H1 (cell line): ENCODE measurements around the gene PPP1R27. TPM values are rescaled to one million over a fixed set of nuclear protein-coding genes. Genes with fewer than 3 reads are reported as not detected.
A peak's percentile ranks its signal among the peaks of the same experiment; 100 is the strongest.

ENCODE experiments used
- CTCF ChIA-PET: fragments of 300-600 bp; sonication (Branson Sonifier 250); formaldehyde crosslinking; loops from one replicate; lab custom pipeline; 2021; ENCODE audit not compliant: partially characterized antibody; lab: Charles Lee
- POLR2A ChIA-PET: fragments of 300-600 bp; sonication (Branson Sonifier 250); formaldehyde crosslinking; loops from one replicate; lab custom pipeline; 2021; ENCODE audit warnings: inconsistent platforms; ENCODE audit not compliant: partially characterized antibody; lab: Charles Lee
- DNase-seq, 2 experiments: peaks; one replicate each; pipeline versions ENCODE4 v3.0.0 to v3.0.0-alpha.2; 2010 to 2022; ENCODE audit warnings: low spot score in 2 of 2, low read depth in 1 of 2, mixed read lengths in 1 of 2
- FAIRE-seq: peaks from 2 replicates; lab custom pipeline; 2011; peaks lifted over from hg19 to GRCh38; lab: Jason Lieb, UNC
- H2AFZ ChIP-seq: 2 replicates; pipeline ENCODE4 v1.8.1; 2012; ENCODE audit warnings: low read length, inconsistent platforms
- H2AK5ac ChIP-seq: 2 replicates; pipeline ENCODE4 v1.6.1; 2013; ENCODE audit warnings: low read depth, low read length
- H2BK120ac ChIP-seq: replicated peaks from 2 replicates; pipeline ENCODE3; 2013; ENCODE audit warnings: low read depth, low read length, inconsistent platforms
- H2BK12ac ChIP-seq: 2 replicates; pipeline ENCODE4 v1.6.1; 2013; ENCODE audit warnings: low read depth, low read length
- H2BK15ac ChIP-seq: 2 replicates; pipeline ENCODE4 v1.6.1; 2013; ENCODE audit warnings: low read length
- H2BK20ac ChIP-seq: 2 replicates; pipeline ENCODE4 v1.6.1; 2013; ENCODE audit warnings: low read length
- H2BK5ac ChIP-seq: 2 replicates; pipeline ENCODE4 v1.6.1; 2013; ENCODE audit warnings: low read depth, low read length
- H3K14ac ChIP-seq: 2 replicates; pipeline ENCODE4 v1.6.1; 2013; ENCODE audit warnings: inconsistent platforms; ENCODE audit not compliant: insufficient read length
- H3K18ac ChIP-seq: 2 replicates; pipeline ENCODE4 v1.6.1; 2013; ENCODE audit warnings: low read length; ENCODE audit errors: extremely low read depth
- H3K23ac ChIP-seq: 2 replicates; pipeline ENCODE4 v1.6.1; 2013; ENCODE audit warnings: inconsistent platforms; ENCODE audit not compliant: insufficient read length
- H3K23me2 ChIP-seq: 2 replicates; pipeline ENCODE4 v1.6.1; 2013; ENCODE audit warnings: low read depth, low read length
- H3K27ac ChIP-seq: 2 replicates; pipeline ENCODE4 v1.6.1; 2011; ENCODE audit warnings: low read depth, low read length, inconsistent platforms
- H3K27me3 ChIP-seq, 4 experiments: replicated peaks in 1 of 4; 1 replicate in 1 of 4; 2 replicates in 3 of 4; pipeline versions ENCODE4 v1.6.1 to v1.8.1; 2011 to 2013; ENCODE audit warnings: low read length in 3 of 4, mild to moderate bottlenecking in 3 of 4, inconsistent platforms in 2 of 4, mixed read lengths in 2 of 4, moderate library complexity in 1 of 4; ENCODE audit not compliant: control insufficient read depth in 3 of 4, insufficient read depth in 3 of 4; ENCODE audit errors: extremely low read depth in 1 of 4
- H3K36me3 ChIP-seq, 4 experiments: 2 replicates each; pipeline versions ENCODE4 v1.6.1 to v1.8.1; 2011 to 2013; ENCODE audit warnings: mild to moderate bottlenecking in 4 of 4, low read length in 3 of 4, moderate library complexity in 2 of 4, control low read depth in 1 of 4, inconsistent platforms in 1 of 4; ENCODE audit not compliant: insufficient read depth in 4 of 4, control insufficient read depth in 2 of 4
- H3K4ac ChIP-seq: replicated peaks from 2 replicates; pipeline ENCODE3; 2013; ENCODE audit warnings: low read length, low read depth, mixed read lengths, inconsistent platforms; ENCODE audit not compliant: insufficient read length
- H3K4me1 ChIP-seq, 4 experiments: replicated peaks in 1 of 4; 1 replicate in 1 of 4; 2 replicates in 3 of 4; pipeline versions ENCODE4 v1.6.1 to v1.8.1; 2011 to 2013; ENCODE audit warnings: low read length in 3 of 4, inconsistent platforms in 2 of 4, mixed read lengths in 1 of 4; ENCODE audit not compliant: insufficient read depth in 4 of 4, control insufficient read depth in 3 of 4
- H3K4me2 ChIP-seq, 2 experiments: 2 replicates each; pipeline versions ENCODE4 v1.6.1 to v1.8.1; 2011 to 2013; ENCODE audit warnings: low read depth in 2 of 2, low read length in 2 of 2, control low read depth in 1 of 2, inconsistent platforms in 1 of 2, mild to moderate bottlenecking in 1 of 2; ENCODE audit not compliant: insufficient read depth in 1 of 2
- H3K4me3 ChIP-seq, 4 experiments: fragments of 200-600, 300-600 bp in 1 of 4; sonication (generic), shearing (Covaris generic), sonication (Bioruptor Twin) in 1 of 4; 2 replicates each; pipeline versions ENCODE4 v1.5.1 to v1.8.1; 2011 to 2016; ENCODE audit warnings: low read length in 4 of 4, low read depth in 3 of 4, control low read depth in 2 of 4, inconsistent platforms in 2 of 4, mild to moderate bottlenecking in 2 of 4, mixed read lengths in 1 of 4, moderate library complexity in 1 of 4; ENCODE audit not compliant: insufficient read depth in 2 of 4; ENCODE audit errors: extremely low read depth in 1 of 4
- H3K56ac ChIP-seq: replicated peaks from 2 replicates; pipeline ENCODE3; 2013; ENCODE audit warnings: low read depth, mild to moderate bottlenecking, mixed read lengths, low read length, inconsistent platforms; ENCODE audit not compliant: insufficient read length
- H3K79me1 ChIP-seq: 2 replicates; pipeline ENCODE4 v1.6.1; 2013; ENCODE audit warnings: low read depth, low read length, control low read depth
- H3K79me2 ChIP-seq, 2 experiments: 2 replicates each; pipeline versions ENCODE4 v1.6.1 to v1.8.1; 2012 to 2013; ENCODE audit warnings: low read length in 2 of 2, mild to moderate bottlenecking in 2 of 2, inconsistent platforms in 1 of 2; ENCODE audit not compliant: insufficient read depth in 2 of 2, control insufficient read depth in 1 of 2
- H3K9ac ChIP-seq, 4 experiments: replicated peaks in 1 of 4; 1 replicate in 1 of 4; 2 replicates in 3 of 4; pipeline versions ENCODE4 v1.6.1 to v1.8.1; 2011 to 2013; ENCODE audit warnings: low read depth in 3 of 4, low read length in 3 of 4, control low read depth in 2 of 4, mild to moderate bottlenecking in 2 of 4, moderate library complexity in 2 of 4, inconsistent platforms in 1 of 4; ENCODE audit errors: extremely low read depth in 1 of 4
- H3K9me3 ChIP-seq, 2 experiments: 2 replicates each; pipeline versions ENCODE4 v1.6.1 to v1.8.1; 2012 to 2013; ENCODE audit warnings: mild to moderate bottlenecking in 2 of 2, moderate library complexity in 2 of 2, control low read depth in 1 of 2, inconsistent platforms in 1 of 2, low read depth in 1 of 2, low read length in 1 of 2, mixed read lengths in 1 of 2; ENCODE audit not compliant: insufficient read depth in 2 of 2
- H4K20me1 ChIP-seq, 2 experiments: replicated peaks in 1 of 2; 2 replicates each; pipeline versions ENCODE3 to v1.8.1; 2011 to 2013; ENCODE audit warnings: inconsistent platforms in 2 of 2, low read length in 2 of 2, mild to moderate bottlenecking in 1 of 2; ENCODE audit not compliant: insufficient read depth in 2 of 2, control insufficient read depth in 1 of 2
- H4K5ac ChIP-seq: 2 replicates; pipeline ENCODE4 v1.6.1; 2013; ENCODE audit warnings: low read length, low read depth, mixed read lengths, inconsistent platforms; ENCODE audit not compliant: insufficient read length
- H4K8ac ChIP-seq: 2 replicates; pipeline ENCODE4 v1.8.0; 2013; ENCODE audit warnings: mild to moderate bottlenecking, moderate library complexity, low read length, inconsistent platforms; ENCODE audit not compliant: insufficient read depth; ENCODE audit errors: extremely low read depth
- H4K91ac ChIP-seq: replicated peaks from 2 replicates; pipeline ENCODE3; 2013; ENCODE audit warnings: low read length, mixed read lengths, inconsistent platforms; ENCODE audit not compliant: insufficient read length
- EZH2 ChIP-seq: fragments of 200-600 bp; sonication (generic); IDR thresholded peaks from 2 replicates; pipeline ENCODE4 v1.7.1; 2012; ENCODE audit warnings: low read depth, mild to moderate bottlenecking, moderate library complexity, low read length, inconsistent platforms; ENCODE audit not compliant: severe bottlenecking
- GTF2F1 ChIP-seq: IDR thresholded peaks from 2 replicates; pipeline ENCODE4 v1.6.1; 2012; ENCODE audit warnings: low read depth, low read length, improper control_type of control experiment, borderline replicate concordance
- KDM1A ChIP-seq: fragments of 200-600, 300-600 bp; sonication (generic); IDR thresholded peaks from 2 replicates; pipeline ENCODE4 v1.7.1; 2016; ENCODE audit warnings: mild to moderate bottlenecking, low read length, borderline replicate concordance
- WGBS, 2 experiments: shearing (Covaris generic) in 1 of 2; methylation state at CpG; one replicate each; pipeline versions ENCODE4 v1.1.6 to v1.1.7; 2013 to 2015; ENCODE audit warnings: low lambda C conversion rate in 2 of 2, mixed read lengths in 2 of 2, inconsistent platforms in 1 of 2, low coverage in 1 of 2, missing lambda C conversion rate in 1 of 2; ENCODE audit not compliant: insufficient replicate concordance in 2 of 2, insufficient coverage in 1 of 2, insufficient read length in 1 of 2; ENCODE audit errors: extremely low coverage in 1 of 2, missing lambda C conversion rate in 1 of 2; 5-methylcytosine and 5-hydroxymethylcytosine counted together
- polyA plus RNA-seq, 7 experiments: library from polyadenylated mRNA; depleted of rRNA in 3 of 7; stranded (reverse) in 5 of 7; unstranded in 2 of 7; fragments of >200 nt in 5 of 7; fragments of 200-250 nt in 2 of 7; gene quantifications; 1 replicate in 5 of 7; 2 replicates in 1 of 7; 4 replicates in 1 of 7; pipeline versions ENCODE4 v1.2.1 to v1.2.3, GENCODE V29; 2011 to 2013; ENCODE audit warnings: missing spikeins in 2 of 7, mixed read lengths in 2 of 7
- total RNA-seq: library from RNA; stranded (reverse); fragmentation: NEBNext Ultra II Directional; extraction: Animal tissue kit (Norgen Biotek cat#: 25700); gene quantifications from 2 replicates; pipeline ENCODE4 v1.2.1, GENCODE V29; 2021
- TF ChIP-seq, protein P1 (sequence below): IDR thresholded peaks from 2 replicates; pipeline ENCODE4 v1.6.1; 2012; ENCODE audit warnings: inconsistent platforms

Gene PPP1R27
- total and polyA plus RNA-seq, 2 of the 8 experiments (the other 6 are each of a cell fraction or from before 2014, with no cell fraction given): 0.27 TPM; not detected in 1

DNA sequence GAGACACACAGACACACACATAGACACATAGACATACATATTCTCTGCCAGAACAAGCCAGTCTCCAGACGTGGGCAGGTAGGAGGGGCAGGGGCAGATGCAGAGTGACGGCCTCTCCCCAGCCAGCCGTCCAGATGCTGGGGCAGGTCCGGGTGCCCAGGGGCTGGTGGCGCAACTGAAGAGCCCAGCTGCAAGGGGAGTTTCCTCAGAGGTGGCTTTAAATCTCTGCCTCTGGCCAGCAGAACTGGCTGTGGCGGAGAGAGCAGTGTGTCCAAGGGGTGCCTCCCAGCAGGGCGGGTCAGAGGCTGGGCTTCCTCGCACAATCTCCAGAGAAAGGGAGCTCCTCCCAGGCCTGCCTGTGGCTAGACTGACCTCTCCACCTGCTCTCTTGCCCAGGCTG, 40.3 kb downstream of the PPP1R27 start:
- H2AFZ ChIP-seq: no peak overlapping the region
- H3K9ac ChIP-seq: no peak overlapping the region
- H2BK120ac ChIP-seq: no peak overlapping the region
- H3K27ac ChIP-seq: no peak overlapping the region
- 62% methylated on average over 8 of the region's 8 CpGs; no CpG with 5 or more reads in 1 of the 2 experiments for WGBS, 2 experiments
- peaks cover 0 to 4% (median 0%) of the 10 kb centered on the region in 4 experiments; a peak in 1 of 7 replicates for H3K27me3 ChIP-seq
- H2BK5ac ChIP-seq: no peak overlapping the region
- H3K18ac ChIP-seq: no peak overlapping the region
- FAIRE-seq (no peak), DNase-seq (no peak)
- no peaks in the 10 kb centered on the region for H3K79me2 ChIP-seq
- no peak overlapping the region for H4K8ac ChIP-seq
- ChIA-PET POLR2A (interaction anchor here (0.6 to 0.8 kb wide), 3 partner anchors 11 to 72 kb away, joined by 3 to 6 read pairs (median 3); no protein-coding TSS in a partner anchor), CTCF (interaction anchor here (1.3 to 1.9 kb wide), 2 partner anchors 60 to 74 kb away, joined by 3 to 10 read pairs; no protein-coding TSS in a partner anchor)
- H3K23ac ChIP-seq: no peak overlapping the region
- no peak overlapping the region for H4K5ac ChIP-seq
- H4K20me1 ChIP-seq: peaks cover 0 to 12% of the 10 kb centered on the region in 2 experiments
- peaks cover 0 to 3% of the 10 kb centered on the region in 2 experiments; a peak in 1 of 4 replicates for H3K9me3 ChIP-seq
- H3K4ac ChIP-seq: no peak overlapping the region
- no peak overlapping the region for H4K91ac ChIP-seq
- no peak overlapping the region for H3K56ac ChIP-seq
- no peak overlapping the region for H3K4me3 ChIP-seq
- no peak overlapping the region for H3K14ac ChIP-seq
- H3K36me3 ChIP-seq: no peaks in the 10 kb centered on the region
- H2BK15ac ChIP-seq: no peak overlapping the region
- H3K23me2 ChIP-seq: peaks cover 15% of the 10 kb centered on the region; the same call in 1 of the 2 replicates
- H2BK20ac ChIP-seq: no peak overlapping the region
- H3K79me1 ChIP-seq: no peaks in the 10 kb centered on the region
- no peak overlapping the region for H2BK12ac ChIP-seq
- no peak overlapping the region for H3K4me2 ChIP-seq
- H3K4me1 ChIP-seq: no peaks in the 10 kb centered on the region
- peak overlapping the region; percentile 71; the same call in 1 of the 2 replicates for H2AK5ac ChIP-seq
- no peak for TF ChIP-seq GTF2F1
- no peak for TF ChIP-seq EZH2
- no peak for TF ChIP-seq KDM1A
- TF ChIP-seq, protein P1, sequence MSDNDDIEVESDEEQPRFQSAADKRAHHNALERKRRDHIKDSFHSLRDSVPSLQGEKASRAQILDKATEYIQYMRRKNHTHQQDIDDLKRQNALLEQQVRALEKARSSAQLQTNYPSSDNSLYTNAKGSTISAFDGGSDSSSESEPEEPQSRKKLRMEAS: no peak
